HT1080 (cell line): Measurements from ENCODE around the gene TRIP6. TPM values are rescaled to one million over a fixed set of nuclear protein-coding genes. Genes with fewer than 3 reads are reported as not detected.
A peak's percentile ranks its signal among the peaks of the same experiment; 100 is the strongest.
"Not testable (repeated sequence)": the region's sequence is repeated elsewhere in the genome, so short reads cannot be mapped to it uniquely, and the experiment has no call there.

Source experiments
- DNase-seq: peaks from one replicate; pipeline ENCODE4 v3.0.0-alpha.2; 2015; ENCODE audit warnings: low read depth
- total RNA-seq: library from RNA; depleted of rRNA; stranded (reverse); fragments of >200 nt; shearing (Covaris generic); gene quantifications from 2 replicates; pipeline ENCODE4 v1.2.3, GENCODE V29; 2014

The TRIP6 gene
- total RNA-seq, 1 experiment from 2014 or later = 171 TPM

DNA sequence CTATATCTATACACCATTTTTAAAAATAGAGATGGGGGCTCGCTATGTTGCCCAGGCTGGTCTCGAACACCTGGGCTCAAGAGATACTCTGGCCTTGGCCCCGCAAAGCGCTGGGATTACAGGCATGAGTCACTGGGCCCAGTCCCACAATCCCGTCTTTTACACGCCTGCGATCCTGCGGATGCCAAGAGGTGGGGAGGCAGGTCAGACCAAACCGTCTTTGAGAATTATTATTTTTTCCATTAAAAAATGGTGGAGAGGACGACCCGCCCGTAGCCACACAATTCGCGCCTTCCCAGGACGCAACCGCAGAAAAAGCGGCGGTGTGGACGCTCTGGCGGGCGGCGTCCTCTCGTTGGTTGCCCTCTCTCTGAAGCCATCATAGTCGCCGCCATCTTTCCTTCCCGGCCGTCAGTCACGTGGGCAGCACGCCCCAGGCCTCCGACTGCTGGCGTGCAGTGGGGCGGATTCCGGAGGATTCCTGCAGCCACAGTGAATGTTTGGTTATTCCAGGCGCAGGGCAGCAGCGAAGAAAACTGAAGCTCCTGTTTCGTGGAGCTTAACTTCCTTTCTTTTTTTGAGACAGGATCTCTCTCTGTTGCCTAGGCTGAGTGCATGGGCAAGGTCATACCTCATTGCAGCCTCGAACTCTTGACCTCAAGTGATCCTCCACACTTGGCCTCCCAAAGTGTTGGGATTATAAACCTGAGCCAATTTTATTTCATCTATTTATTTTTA lies 29.9 kb upstream of the TRIP6 start:
- DNase-seq = peak; percentile 92

DNA sequence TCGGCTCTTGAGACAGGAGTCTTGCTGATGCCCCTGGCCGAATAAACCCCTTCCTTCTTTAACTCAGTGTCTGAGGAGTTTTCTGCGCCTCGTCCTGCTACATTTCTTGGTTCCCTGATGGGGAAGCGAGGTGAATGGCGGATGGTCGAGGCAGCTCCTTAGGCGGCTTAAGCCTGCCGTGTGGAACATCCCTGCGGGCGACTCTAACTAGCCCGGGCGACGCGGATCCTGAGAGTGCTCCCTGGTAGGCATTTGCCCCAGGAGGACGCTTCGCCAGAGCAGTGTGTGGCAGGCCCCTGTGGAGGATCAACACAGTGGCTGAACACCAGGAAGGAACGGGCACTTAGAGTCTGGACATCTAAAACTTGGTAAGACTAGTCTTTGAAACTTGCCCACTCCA lies 27.8 kb upstream of the TRIP6 start:
- no peak for DNase-seq

DNA sequence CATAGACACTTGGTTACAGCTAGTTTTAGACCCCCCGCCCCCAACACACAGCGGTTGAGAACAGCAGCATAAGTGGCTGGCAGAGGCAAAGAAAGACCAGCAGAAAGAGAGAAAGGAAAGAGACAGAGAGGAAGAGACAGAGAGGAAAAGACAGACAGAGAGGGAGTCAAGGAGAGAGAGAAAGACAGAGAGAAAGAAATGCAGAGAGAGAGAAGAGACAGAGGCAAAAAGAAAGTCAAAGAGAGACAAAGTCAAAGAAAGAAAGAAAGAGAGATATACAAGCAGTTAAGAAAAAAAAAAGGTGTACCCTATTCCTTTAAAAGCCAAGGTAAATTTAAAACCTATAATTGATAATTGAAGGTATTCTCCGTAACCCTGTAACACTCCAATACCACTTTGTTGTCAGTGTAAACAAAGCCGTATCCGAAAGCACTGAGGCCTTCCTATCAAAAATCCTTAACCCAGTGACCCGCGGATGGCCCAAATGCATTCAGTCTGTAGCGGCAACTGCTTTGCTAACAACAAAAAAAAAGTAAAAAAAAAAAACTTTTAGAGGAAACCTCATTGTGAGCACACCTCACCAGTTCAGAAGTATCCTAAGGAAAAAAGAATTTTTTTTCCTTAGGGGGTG lies 26.6 kb upstream of the TRIP6 start:
- DNase-seq = no peak

DNA sequence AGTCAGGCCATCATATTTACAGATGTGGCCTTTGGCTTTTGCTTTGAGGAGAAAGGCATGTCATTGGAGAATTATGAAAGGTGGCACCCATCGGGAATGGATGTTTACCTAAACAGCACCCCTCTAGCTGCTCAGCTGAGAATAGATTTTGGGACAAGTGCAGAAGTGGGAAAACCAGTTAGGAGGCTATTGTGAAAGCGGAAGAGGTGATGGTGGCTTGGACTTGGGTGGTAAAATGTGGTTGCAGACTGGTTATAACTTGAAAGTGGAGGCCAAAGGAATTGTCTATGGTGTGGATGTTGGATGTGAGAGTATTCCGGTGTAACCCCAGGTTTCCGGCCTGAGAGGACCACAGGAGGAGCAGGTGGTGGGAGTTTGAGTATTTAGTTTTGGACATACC lies 19.8 kb upstream of the TRIP6 start:
- DNase-seq = no peak

DNA sequence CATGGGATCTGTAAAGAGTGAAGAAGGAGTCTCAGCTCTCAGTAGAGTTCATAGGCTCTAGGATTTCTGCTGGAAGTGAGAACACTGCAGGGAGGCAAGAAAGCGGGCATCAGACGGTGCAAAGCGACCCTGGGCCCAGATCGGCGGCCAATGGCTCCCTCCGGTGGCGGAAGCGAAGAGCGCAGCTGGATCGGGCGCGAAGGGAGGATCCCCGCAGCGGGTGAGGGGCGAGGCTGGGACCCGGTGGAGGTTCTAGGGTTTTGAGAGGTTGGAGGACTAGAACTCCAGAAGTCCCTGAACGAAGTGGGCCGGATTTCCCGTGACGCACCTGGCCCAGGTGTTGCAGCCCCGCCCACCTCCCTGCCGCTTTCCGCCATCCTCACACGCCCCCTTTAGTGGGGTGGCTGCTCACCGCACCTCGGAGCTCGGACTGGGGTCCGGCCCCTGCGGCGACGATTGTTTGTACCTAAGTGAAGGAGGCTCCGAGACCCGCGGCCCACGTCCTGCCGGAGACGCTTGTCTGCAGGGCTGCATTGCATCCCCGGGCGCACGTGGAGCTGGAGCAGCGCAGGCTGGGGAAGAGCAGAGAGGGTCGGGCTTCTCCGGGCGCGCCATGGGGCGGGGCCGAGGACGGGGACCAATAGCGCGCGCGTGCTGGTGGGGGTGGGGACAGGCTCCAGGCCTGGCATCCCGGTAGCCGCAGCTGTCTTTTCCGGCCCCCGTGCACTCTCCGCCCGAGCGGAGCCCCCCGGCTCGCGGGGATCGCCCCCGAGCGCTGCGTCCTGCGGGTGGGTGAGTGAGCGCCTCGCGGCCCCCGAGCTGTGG lies 14.9 kb upstream of the TRIP6 start, which contains the start of gene SLC12A9:
TSS of gene SLC12A9 (plus strand) at position 666 of the 825 bp plus-strand sequence. CDS start 1,485 bp downstream, outside the sequence.
- peak; percentile 88 for DNase-seq

DNA sequence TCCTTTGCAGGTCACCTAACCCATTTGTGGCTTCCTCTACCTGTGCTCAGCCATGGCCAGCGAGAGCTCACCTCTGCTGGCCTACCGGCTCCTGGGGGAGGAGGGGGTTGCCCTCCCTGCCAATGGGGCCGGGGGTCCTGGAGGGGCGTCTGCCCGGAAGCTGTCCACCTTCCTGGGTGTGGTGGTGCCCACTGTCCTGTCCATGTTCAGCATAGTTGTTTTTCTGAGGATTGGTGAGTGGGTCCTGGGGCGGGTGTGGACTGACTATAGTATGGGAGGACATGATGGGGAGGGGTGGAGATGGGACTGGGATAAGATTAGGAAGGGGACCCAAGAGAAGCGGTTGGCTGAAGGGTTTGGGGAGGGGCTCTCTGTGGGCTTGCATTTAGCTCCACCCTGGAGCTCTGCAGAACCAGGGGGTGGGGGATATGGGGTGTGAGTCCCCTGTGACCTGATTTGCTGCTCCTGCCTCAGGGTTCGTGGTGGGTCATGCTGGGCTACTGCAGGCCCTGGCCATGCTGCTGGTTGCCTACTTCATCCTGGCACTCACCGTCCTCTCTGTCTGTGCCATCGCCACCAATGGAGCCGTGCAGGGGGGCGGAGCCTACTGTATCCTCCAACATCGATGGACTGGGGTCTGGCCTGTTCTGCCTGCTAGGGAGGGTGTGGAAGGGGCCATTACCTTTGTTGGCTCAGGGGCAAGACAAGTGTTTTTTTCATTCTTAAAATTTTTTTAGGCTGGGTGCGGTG lies 12.9 kb upstream of the TRIP6 start:
- no peak for DNase-seq

DNA sequence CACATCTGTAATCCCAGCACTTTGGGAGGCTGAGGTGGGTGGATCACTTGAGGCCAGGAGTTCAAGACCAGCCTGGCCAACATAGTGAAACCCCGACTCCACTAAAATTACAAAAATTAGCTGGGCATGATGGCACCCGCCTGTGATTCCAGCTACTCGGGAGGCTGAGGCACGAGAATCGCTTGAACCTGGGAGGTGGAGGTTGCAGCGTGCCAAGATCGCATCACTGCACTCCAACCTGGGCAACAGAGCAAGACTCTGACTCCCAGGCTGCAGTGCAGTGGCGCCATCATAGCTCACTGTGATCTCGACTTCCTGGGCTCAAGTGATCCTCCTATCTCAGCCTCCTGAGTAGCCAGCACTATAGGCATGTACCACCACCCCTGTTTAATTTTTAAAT lies 12.3 kb upstream of the TRIP6 start:
- not testable (repeated sequence) for DNase-seq

DNA sequence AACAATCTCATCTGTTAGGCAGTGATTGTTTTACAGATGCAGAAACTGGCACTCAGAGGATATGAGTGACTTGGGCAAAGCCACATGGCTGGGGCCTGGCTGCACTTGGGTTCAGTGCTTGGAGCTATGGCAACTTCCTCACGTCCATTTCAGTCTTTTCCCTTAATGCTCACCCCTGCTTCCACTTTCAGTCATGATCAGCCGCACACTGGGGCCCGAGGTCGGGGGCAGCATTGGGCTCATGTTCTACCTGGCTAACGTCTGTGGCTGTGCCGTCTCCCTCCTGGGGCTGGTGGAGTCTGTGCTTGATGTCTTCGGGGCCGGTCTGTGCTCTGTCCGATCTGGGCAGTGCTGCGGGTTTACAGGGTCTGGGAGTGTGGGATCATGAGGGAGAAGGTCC lies 11.7 kb upstream of the TRIP6 start:
- DNase-seq = no peak

DNA sequence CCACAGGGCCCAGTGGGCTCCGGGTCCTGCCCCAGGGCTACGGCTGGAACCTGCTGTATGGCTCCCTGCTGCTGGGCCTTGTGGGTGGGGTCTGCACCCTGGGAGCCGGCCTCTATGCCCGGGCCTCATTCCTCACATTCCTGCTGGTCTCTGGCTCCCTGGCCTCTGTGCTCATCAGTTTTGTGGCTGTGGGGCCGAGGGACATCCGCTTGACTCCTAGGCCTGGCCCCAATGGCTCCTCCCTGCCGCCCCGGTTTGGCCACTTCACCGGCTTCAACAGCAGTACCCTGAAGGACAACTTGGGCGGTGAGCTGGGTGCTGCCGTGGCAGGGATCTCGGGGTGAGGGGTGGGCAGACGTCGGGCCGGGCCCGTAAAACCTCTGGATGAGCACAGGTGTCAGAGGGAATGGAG lies 10.3 kb upstream of the TRIP6 start:
- DNase-seq = no peak

DNA sequence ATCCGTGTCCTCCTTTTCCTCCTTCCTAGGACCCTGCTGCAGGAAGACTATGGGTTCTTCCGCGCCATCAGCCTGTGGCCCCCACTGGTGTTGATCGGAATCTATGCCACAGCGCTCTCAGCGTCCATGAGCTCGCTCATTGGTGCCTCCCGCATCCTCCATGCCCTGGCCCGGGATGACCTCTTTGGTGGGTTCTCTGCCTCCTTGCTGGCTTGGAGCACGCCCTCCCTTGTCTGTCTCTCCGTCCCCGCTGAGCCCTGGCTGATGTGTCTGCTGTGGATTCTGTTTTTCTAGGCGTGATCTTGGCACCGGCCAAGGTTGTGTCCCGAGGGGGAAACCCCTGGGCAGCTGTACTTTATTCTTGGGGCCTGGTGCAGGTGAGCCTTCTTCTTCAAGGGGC lies 7.3 kb upstream of the TRIP6 start:
- no peak for DNase-seq

DNA sequence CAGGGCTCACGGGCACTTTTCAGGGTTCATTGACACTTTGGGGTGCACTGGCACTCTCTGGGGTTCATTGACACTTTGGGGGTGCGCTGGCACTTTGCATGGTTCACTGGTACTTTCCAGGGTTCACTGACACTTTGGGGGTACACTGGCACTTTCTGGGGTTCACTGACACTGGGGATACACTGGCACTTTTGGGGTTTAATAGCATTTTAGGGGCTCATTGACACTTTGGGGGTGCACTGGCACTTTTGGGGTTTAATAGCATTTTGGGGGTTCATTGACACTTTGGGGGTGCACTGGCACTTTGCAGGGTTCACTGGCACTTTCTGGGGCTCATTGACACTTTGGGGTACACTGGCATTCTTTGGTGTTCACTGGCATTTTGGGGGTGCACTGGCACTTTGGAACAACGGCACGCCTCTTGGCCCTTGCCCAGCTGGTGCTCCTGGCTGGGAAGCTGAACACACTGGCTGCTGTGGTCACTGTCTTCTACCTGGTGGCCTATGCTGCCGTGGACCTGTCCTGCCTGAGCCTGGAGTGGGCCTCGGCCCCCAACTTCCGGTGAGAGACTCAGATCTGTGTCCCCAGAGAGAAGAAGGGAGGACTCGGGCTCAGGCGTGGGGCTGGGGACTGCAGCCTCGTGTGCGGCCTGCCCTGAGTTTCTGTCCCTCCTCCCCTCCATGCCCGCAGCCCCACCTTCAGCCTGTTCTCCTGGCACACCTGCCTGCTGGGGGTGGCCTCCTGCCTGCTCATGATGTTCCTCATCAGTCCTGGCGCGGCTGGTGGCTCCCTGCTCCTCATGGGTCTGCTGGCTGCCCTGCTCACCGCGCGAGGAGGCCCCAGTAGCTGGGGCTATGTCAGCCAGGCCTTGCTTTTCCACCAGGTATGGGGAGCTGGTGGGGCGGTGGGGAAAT lies 6.2 kb upstream of the TRIP6 start:
- DNase-seq = no peak

DNA sequence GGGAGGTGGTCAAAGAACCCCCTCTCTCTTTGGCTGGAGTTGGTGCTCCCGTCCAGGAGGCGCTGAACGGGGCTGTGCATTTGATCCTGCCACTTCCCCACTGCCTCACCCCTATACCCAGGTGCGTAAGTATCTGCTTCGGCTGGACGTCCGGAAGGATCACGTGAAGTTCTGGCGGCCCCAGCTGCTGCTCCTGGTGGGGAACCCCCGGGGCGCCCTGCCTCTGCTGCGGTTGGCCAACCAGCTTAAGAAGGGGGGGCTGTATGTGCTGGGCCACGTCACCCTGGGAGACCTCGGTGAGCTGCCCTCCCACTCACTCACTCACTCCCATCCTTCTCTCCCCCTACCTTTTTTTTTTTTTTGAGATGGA lies 5.6 kb upstream of the TRIP6 start:
- DNase-seq = no peak

DNA sequence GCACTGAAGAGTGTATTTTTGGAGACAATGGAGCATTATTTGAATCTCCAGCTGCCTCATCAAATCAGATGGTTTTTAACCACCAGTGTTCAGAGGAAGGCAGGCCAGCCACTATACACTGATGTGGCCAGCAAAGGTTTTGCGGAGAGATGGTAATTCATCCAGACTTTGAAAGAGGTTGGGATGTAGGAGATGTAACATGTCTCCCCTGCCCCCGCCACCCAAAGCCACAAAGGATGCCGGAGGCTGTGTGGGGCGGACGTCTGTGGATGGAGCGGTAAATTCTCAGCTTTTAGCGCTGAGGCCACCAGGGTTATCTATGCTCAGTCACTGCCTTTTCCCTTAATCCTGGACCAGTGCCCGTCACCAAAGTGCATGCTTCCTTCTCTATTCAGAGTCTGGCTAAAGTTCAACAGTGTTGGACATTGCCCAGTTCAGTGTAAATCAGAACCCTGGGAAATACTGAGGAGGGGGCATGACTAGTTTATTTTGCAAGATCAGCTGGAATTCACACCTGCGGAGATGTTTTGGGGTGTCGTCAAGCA lies 3.7 kb upstream of the TRIP6 start:
- DNase-seq = no peak

DNA sequence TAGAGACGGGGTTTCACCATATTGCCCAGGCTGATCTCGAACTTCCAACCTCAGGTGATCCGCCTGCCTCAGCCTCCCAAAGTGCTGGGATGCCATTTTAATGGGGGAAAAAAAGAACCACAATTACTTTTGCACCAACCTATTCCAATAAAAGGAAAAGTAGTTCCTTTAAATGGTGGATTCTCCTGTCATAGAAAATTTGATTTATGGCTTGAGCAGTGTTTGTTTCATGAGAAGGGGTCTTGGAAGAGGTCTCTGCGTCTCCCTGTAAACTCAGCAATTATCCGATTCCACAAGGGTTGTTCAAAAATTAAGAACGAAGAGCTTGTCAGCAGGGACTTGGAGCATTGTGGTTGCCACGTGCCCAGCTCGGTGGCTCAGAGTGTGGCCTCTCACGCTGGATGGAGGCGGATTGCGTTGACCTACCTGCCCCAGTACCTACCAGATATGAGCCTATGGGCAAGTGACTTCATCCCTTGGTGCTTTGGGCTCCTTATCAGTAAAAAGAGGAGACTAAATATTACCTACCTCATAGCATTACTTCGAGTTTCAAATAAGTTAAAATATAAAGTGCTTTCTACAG lies 2.8 kb upstream of the TRIP6 start:
- no peak for DNase-seq

DNA sequence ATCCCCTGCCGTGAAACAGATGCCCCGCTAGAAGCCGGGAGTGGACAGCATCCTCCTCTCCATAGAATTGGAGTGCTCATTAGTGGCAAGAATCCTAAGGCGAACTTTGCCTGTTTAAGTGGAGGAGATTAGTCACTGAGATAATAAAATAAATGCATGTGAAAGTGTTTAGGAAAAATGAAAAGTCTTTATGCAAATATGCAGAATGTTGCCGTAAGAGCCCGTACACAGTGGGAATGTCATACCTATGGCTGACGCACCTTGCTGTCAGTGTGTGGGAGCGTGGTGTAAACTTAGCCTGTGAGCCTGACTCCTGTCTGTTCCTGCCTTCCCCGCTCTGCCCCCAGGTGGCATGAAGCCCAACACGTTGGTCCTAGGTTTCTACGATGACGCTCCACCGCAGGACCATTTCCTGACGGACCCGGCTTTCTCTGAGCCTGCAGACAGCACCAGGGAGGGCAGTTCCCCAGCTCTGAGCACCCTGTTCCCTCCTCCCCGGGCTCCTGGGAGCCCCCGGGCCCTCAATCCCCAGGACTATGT lies 1.7 kb upstream of the TRIP6 start:
- DNase-seq = peak; percentile 74

DNA sequence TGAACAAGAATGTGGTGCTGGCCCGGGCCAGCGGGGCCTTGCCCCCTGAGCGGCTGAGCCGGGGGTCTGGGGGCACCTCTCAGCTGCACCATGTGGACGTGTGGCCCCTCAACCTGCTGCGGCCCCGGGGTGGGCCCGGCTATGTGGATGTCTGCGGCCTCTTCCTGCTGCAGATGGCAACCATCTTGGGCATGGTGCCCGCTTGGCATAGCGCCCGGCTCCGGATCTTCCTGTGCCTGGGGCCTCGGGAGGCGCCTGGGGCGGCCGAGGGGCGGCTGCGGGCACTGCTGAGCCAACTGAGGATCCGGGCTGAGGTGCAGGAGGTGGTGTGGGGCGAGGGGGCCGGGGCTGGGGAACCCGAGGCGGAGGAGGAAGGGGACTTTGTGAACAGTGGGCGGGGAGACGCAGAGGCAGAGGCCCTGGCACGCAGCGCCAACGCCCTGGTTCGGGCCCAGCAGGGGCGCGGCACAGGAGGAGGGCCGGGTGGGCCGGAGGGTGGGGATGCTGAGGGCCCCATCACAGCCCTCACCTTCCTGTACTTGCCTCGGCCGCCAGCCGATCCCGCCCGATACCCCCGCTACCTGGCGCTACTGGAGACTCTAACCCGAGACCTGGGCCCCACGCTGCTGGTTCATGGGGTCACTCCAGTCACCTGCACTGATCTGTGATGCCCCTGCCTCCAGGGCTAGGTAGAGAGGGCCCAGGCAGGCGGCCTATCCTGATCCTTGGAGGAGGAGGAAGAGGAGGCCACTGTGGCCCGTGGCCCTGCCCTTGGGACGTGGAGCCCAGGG lies 1.1 kb upstream of the TRIP6 start:
- DNase-seq = peak; percentile 81

DNA sequence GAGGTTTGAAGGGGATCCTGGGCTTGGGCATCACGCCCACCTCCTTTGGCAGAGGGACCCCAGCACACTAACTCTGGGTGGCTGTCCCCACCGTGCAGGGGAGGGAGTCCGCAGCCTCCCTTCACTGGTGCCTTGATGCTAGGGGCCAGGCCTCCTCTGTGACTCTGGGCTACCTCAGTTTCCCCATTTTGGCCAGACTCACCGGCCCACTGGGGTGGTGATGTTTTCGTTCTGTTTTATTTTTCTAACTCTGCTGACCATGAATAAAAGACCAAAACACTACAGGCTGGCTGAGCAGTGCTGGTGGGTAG lies 503 bp upstream of the TRIP6 start:
- no peak for DNase-seq

DNA sequence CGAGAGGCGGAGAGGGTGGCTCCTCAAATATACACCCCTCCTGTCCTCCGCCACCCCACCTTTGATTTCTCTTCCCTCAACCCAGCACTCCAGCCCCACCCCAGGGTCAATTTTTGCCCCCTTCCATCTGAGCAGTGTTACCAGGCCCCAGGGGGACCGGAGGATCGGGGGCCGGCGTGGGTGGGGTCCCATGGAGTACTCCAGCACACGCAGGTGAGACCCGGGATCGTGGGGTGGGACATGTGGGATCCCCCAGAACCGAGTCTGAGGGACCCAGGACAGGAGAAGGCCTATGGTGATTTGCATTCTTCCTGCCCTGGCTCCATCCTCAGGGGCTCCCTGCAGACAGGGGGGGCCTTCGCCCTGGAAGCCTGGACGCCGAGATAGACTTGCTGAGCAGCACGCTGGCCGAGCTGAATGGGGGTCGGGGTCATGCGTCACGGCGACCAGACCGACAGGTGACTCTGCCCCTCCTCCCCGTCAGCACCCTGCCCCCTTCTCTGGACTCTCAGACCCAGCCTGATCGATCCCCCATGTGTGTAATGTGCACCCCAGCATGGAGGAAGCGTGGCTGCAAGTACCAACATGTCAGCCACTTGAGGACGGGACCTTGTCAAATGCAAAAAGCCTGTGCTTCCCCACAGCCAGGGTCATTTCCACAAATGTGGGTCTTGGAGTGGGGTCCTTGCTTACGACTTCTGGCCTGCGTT lies 744 bp downstream of the TRIP6 start:
- no peak for DNase-seq
